ENCODE data around the gene COPE. TPM values are rescaled to one million over a fixed set of nuclear protein-coding genes. Genes with fewer than 3 reads are reported as not detected.

The COPE gene
- total RNA-seq, 1 donor from 2014 or later, result 145 TPM

DNA sequence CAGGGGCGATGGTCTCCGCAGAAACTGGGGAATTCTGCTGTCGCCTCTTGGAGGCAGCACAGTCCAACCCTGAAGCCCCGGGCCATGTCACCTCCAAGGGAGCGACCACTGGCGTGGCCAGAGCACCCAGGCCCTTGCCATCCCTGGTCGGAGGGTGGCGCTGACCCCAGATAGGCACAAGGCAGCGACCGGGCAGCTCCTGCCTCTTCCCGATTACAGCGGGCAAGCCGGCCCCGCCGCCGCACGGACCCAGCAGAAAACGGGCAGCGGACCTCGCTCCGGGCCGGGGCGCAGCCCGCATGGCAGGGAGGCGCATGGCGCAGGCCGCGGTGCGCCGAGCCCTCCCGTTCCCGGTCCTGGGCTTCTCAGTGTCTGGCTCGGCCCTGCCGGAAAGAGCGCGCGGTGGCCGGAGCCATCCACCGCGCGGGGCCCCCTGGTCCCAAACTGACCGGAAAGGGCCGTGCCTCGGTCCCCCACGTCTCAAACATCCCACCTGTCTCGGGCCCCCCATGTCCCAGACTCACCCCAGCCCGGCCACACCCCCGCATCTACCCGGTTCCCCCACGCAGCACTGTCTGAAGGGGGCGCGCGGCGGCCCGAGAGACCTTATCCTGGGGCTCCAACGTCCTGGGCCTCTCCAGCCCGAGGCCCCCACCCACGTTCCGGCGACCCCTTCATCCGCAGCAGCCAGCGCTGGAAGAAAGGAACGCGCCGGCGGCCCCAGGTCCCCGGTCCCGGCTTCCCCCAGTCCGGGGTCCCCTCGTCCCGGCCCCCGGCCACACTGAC is 24.0 kb downstream of the COPE start:
- peak; percentile 47 to 63 for DNase-seq (ENCODE audit: low read depth in 2 of 2)

DNA sequence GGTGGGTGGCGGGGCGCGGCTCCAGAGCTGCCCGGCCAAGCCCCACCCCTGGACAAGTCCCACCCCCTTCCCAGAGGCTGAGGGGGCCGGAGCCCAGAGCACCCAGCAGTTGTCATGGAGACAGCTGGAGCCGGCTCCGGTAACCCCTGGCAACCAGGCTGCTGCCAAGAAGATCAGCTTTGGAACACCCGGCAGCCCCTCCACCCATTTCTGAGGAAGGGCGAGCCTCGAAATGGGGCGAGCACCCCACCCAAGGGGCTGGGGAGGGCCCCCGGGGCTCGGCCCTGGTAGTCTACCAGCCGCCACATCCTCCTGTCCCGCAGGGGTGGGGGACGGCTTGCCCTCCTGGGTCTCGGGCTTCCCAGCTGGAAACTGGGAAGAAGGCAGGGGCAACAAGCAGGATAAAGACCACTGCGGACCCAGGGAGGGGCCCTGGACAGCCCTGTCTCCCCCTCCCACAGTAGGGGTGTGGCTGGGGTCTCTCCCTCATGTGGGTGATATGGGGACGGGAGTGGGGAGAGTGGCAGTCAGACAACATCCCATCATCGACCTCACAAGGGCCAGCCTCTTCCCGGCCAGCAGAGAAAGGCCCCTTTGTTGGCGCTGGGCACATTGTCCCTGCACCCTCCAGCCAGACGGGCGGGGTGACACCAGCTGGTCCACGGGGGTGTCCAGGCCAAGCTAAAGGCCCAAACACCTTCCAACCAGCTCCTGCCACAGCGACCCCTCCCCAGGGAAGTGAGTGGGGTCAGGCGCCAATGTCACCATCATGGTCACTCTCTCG is 24.7 kb downstream of the COPE start:
- peak in 1 of 2 donors; percentile 34 for DNase-seq (ENCODE audit: low read depth in 2 of 2)

DNA sequence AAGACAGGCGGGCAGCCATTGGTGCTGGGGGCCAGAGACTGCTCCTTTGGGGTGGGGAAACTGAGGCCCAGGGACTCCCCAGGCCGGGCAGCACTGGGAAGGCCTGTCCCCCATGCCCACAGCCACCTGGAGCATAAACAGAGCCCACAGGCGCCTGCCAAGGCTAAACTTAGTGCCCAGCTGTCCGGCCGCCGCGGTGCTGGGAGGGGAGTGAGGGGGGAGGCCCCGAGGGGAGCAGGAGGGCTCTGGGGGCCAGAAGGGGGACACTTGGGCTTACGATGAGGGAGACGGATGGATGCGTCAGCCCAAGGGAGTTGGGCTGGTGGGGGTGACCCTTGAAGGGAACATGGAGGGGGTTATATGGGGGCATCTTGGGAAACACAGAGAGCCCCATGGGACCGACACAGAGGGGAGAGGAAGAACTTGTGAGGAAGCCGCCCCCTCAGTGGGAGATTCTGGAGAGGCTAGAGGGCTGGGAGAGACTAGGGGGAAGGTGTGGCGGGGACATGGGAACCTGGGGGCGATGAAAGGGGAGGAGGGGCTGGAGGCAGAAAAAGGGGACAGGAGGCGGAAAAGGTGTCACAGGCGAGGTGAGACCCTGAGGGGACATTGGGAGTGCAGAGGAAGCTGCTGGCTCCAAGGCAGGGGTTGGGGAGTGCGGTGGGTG is 25.5 kb downstream of the COPE start:
- DNase-seq (ENCODE audit: low read depth in 2 of 2), result no peak

DNA sequence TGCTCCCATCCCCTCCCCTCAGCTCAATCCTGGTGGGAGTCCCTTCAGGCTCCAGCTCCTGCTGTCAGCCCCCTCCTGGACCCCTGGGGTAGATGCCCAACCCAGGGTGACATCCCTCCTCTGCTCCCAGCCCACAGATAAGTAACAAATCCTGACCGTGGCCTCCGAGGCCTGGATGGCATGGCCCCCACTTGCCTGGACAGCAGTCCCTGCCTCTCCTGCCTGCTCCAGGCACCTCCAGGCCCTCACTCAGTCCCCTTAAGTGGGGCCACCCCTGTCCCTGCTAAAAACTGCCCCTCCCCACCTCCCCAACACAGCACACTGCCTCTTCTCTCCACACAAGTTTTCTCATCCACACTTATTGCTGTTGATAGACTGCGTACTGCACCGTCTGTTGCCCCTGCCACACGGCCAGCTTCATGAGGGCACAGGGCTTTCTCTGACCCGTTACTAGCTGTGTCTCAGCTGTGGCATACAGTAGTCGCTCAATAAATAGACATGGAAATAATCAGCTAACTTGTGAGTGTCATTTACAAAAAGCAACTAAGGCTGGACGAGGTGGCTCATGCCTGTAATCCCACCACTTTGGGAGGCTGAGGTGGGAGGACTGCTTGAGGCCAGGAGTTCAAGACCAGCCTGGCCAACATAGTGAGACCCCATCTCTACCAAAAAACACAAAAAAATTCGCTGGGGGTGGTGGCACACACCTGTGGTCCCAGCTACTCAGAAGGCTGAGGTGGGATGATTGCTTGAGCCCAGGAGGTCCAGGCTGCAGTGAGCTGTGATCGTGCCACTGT is 29.0 kb downstream of the COPE start:
- no peak for DNase-seq (ENCODE audit: low read depth in 2 of 2)

DNA sequence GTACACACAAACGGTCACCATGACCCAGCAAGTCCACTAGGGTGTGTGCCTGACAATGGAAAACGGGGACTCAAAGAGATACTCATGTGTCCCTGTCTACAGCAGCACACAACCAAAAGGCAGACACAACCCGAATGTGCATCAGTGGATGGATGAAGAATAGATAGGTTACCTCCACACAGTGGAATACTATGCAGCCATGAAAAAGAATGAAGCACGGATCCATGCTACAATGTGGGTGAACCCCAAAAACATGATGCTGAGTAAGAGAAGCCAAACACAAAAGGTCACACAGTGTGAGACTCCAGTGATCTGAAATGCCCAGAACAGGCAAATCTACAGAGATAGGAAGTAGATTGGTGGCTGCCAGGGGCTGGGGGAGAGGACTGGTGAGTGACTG is 32.2 kb downstream of the COPE start:
- DNase-seq (ENCODE audit: low read depth in 2 of 2), result no peak

DNA sequence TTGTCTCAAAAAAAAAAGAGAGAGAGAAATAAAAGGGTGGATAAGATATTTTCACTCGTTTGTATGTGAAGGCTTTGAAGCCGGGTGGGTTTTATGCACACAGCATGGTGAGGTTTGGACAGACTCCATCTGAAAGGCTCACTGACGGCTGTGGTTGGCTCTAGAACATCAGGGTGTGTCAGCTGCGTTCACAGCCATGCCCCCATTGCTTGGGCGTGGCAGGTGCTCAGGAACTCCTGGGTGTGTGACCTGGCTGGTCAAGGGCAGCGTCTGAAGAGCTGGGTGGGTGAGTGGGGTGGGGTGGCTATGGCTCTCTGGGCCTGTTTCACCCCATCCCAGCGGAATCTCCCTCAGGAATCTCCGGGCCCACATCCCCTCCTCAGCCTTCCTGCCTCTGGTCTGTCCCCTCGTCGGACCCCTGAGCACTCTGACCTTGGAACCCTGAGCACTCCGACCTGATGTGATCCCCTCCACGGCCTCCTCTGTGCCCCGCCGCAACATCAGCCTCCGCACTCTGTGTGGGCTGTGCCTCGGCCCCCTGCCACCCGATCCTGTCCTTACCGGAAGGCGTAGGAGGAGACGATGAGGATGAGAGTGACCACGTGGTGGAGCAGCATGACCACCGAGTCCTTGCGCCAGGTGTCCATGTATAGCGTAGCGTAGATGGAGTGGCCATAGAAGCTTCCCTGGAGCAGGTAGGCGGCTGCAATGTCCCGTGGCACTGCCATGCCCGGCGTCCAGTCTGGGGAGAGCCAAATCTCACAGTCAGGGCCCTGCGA is 35.5 kb downstream of the COPE start:
- no peak for DNase-seq (ENCODE audit: low read depth in 2 of 2)

DNA sequence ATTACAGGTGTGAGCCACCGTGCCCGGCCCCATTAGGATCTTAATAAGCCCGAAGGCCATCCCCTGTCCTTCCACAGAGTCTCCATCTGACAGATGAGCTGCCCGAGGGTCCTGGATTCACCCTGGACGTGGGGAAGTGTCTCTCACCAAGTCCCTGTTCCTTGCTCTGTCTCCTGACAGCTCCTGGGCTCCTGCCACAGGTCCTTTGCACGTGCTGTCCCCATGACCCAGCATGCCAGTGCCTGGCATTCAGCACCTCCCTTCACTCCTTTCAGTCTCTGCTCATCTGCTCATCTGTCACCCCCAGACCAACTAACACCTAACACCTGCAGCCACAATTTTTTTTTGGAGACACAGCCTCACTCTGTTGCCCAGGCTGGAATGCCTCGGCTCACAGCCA is 37.7 kb downstream of the COPE start:
- no peak for DNase-seq (ENCODE audit: low read depth in 2 of 2)

DNA sequence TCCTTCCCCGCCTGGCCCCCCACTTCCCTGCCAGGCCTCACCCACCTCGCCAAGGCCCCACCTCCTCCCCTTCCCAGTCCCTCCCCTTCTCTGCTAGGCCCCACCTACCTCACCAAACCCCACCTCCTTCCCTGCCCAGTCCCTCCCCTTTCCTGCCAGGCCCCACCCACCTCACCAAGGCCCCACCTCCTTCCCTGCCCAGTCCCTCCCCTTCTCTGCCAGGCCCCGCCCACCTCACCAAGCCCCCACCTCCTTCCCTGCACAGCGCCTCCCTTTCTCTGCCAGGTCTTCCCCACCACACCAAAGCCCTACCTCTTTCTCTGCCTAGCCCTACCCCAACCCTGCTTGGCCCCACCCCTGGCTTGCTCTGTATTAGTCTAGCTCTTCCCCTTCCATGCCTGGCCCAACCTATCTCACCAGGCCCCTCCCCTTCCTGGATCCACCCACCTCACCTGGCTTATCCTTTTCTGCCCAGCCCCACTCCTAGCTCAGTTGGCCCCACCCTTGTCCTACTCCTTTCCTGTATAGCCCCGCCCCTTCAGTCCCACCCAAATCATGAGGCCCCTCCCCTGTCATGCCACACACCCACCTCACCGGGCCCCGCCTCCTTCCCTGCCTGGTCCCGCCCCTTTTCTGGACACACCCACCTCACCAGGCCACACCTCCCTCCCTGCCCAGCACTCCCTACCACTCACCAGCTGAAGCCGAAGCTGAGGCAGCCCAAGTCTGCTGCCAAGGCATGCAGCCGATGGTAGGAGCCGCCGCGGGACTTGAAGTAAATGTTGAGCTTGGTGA is 39.4 kb downstream of the COPE start:
- peak; percentile 31 to 32 for DNase-seq (ENCODE audit: low read depth in 2 of 2)

DNA sequence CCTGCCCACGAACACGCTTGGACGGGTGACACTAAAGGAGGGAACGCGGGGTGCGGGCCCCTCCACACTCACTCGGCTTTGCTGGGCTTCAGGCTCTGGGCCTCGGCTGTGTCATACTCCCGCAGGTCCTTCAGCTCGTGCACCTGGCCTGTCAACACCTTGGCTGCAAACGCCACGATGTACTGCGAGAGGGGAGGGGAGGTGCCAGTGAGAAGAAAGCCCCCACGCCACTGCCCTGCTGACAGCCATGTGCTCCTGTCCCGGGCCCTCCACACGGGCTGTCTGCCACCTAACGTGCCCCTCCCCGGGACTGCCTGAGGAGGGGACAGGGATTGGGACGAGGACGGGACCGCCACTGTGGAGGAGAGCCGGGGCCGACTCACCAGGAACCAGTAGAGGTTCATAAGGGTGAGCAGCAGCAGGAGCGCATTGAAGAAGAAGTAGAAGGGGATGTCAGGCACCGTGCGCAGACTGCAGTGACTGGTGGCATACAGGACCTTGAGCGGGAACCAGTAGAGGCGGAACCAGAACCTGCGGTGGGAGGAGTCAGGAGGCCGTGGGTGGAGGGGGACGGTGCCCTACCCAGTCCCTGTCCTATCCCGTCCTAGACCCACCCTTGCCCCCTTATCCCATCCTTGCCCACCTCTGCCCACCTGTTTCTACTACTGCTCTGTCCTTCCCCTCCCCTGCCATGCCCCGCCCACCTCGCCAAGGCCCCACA is 40.2 kb downstream of the COPE start:
- no peak for DNase-seq (ENCODE audit: low read depth in 2 of 2)

DNA sequence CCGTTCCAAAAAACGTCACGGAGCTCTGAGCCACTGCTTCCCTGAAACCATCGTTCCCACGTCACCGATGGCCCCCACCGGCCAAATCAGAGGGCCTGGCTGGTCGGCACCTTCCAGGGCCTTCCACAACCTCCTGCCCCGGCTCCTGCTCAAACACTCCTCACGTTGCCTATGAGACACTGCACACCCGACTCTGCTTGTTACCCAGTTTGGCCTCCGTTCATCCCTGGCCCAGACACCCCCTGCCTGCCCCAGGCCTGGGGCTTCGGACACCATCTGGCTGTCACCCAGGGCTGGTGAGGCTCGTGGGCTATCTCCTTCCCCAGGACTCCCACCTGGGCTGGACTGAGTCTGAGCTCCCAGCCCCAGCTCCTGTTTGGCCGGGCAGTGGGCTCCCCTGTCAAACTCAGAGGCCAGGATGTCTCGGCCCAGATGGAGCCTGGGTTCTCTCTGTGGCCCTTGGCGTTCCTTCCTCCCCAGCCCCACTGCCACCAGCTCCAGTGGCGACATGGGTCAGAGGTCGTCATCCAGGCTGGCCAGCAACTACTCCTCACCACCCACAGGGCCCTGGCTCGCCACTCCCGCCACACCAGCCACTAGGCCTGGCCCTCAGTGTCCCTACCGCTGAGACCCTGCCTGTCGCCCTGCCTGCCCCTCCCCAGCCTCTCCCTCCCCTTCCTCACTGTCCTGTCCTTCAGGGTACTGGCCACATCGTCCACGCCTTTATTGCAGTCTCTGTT is 41.0 kb downstream of the COPE start:
- DNase-seq (ENCODE audit: low read depth in 2 of 2), result no peak

DNA sequence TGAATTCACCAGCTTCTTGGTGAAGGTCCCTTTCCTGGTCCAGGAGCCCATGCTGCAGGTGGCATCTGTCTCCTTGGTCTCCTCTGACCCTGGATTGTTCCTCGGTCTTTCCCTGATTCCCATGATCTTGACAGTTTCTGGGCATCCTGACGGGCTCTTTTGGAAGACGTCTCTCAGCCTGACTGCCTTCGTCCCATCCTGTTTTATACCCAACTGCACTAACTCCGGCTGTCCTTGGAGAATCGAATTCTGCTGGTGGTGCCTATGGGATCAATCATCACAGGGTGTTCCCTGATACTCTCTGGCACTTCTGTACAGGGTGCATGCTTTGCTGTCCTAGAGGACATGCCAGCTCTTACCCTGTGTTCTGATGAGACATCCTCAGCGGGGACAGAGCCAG is 42.3 kb downstream of the COPE start:
- no peak for DNase-seq (ENCODE audit: low read depth in 2 of 2)

DNA sequence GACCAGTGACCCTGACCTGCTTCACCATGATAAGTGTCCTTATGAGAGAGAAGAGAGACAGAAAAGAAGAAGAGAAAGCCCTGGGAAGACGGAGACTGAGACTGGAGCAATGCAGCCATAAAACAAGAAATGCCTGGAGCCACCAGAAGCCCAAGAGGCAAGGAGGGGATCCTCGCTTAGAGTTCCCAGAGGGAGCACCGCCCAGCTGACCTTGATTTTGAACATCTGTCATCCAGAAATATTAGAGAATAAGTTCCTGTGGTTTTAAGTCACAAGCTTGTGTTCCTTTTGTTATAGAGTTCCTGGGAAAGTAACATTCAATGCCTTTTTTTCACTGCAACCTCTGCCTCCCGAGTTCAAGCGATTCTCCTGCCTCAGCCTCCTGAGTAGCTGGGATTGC is 43.5 kb downstream of the COPE start:
- DNase-seq (ENCODE audit: low read depth in 2 of 2), result no peak

DNA sequence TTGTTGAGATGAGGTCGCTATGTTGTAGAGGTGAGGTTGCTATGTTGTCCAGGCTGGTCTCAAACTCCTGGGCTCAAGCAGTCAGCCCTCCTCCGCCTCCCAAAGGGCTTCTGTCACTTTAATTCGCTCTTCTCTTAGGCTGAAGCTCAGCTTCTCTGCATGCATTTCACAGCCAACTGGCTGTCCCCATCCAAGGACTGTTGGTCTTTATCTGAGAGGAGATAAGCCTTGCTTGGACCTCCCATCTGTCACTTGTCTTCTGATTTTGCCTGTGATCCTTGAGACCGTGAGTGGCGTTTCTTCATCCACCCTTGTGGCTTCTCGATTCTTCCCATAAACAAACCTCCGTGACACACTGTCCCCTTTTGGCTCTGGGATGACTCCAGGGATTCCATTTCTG is 47.6 kb downstream of the COPE start:
- no peak for DNase-seq (ENCODE audit: low read depth in 2 of 2)

DNA sequence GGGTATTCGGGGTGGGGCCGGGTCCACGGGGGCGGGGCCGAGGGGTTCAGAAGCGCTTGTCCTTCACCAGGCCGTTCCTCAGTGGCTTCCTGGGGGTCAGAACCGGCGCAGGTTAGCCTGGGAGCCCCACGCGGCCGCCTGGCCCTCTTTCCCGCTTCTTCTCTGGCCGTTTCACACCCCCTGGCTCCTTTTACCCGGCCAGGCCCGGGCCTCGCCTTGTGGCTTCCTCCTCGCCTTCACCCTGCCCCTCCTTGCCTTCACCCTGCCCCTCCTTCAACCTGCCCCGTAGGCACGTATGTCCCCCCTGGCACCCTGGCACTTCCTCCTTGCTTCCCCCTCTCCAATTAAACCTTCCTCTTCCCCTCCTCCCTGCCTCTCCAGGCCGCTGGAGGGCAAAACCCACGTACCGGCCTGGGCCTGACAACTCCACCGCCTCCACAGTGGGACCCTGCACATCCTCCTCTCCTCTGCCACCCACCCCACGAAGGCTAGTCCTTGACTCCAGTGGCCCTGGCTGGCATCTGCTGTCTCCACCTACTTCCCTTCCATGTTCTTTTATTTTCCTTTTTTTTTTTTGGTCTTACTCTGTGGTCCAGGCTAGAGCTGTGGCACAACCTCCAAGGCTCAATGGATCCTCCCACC is 48.5 kb downstream of the COPE start:
- no peak for DNase-seq (ENCODE audit: low read depth in 2 of 2)

DNA sequence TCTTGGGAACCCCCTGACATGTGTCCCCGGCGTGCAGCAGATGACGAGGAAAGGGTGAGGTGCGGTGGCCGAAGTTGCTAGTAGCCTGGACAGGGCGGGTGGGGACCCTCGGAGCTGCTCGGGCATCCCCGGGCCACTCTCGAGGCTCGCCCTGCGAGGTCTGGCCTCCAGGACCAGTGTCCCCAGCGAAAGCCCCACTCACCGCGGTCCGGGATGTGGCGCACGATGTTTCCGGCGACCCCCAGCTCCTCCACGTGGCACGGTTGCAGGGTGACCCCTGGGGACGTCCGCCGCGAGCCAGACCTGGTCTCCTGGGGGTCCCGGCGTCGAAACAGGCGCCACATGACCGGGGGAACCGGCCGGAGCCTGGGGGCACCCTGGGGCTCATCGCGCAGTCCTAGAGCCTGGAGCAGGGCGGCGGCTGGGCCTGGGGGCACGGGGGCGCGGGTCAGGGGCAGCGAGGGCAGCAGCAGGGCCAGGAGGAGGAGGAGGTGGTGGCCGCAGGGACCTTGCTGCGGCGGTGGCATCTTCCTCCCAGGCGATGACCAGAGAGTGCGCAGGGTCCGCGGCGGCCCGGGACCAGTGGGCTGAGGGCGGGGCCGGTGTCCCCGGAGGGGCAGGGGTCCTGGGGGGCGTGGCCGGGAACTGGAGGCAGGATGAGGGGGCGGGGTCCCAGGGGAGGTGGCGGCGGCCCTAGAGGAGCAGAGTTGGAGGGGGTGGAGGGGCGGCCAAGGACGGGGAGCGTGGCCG is 49.2 kb downstream of the COPE start:
- DNase-seq (ENCODE audit: low read depth in 2 of 2), result no peak

DNA sequence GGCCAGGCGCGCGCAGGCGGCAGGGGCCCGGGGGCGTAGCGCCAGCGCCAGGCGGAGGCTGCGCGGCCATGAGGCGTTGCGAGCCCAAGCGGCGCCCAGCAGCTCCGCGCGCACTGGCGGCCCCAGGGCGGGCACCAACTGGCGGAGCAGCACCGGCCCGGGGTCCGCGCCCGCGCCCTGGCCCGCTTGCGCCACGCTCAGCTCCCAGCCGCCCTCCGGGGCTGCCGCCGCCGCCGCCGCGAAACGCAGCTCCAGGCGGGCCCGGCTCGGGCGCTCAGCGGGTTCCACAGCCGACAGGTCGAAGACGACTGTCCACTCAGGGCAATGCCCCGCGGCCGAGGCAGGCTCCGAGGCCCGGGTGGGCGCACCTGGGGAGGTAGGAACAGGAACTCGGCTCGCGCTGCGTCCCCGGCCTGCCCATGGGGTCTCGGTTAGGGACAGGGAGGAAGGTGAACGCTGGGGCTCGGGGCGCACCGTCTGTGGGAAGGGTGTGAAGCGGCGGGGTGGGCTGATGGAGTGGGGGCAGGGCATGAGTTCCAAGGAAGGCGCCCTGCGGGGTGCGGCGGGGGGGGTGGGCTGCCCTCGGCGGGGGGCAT is 50.1 kb downstream of the COPE start:
- DNase-seq (ENCODE audit: low read depth in 2 of 2), result peak; percentile 34 to 59

All from lung microvascular endothelial cell (primary cell).